HEK293T (cell line): Measurements from ENCODE around the gene TRIP11.

Experiments
- CTCF ChIA-PET: fragments of 350-600 bp; formaldehyde crosslinking; extraction: SDS; loops from one replicate; lab custom pipeline; 2021; ENCODE audit warnings: antibody characterized with exemption, inconsistent platforms; lab: Yijun Ruan, JAX
- POLR2A ChIA-PET: fragments of 350-600 bp; formaldehyde crosslinking; extraction: SDS; loops from one replicate; lab custom pipeline; 2020; ENCODE audit warnings: antibody characterized with exemption, inconsistent platforms; lab: Yijun Ruan, JAX
- DNase-seq: peaks from one replicate; pipeline ENCODE4 v3.0.0; 2012; ENCODE audit warnings: mixed read lengths; ENCODE audit errors: extremely low spot score
- ARNT ChIP-seq: fragments of 450-650 bp; IDR thresholded peaks from 2 replicates; pipeline ENCODE4 v1.6.1; 2017; ENCODE audit warnings: mild to moderate bottlenecking
- BHLHE40 ChIP-seq: fragments of 450-650 bp; IDR thresholded peaks from 2 replicates; pipeline ENCODE4 v1.6.1; 2016; ENCODE audit warnings: mild to moderate bottlenecking, moderate library complexity, borderline replicate concordance
- CTBP1 ChIP-seq: fragments of 450-650 bp; IDR thresholded peaks from 2 replicates; pipeline ENCODE4 v1.6.1; 2016; ENCODE audit warnings: borderline replicate concordance
- ELF4 ChIP-seq: fragments of 450-650 bp; IDR thresholded peaks from 2 replicates; pipeline ENCODE4 v1.6.1; 2017; ENCODE audit warnings: antibody characterized with exemption
- FOXA1 ChIP-seq: fragments of 450-650 bp; IDR thresholded peaks from 2 replicates; pipeline ENCODE4 v1.6.1; 2016; ENCODE audit warnings: mild to moderate bottlenecking
- FOXK2 ChIP-seq: fragments of 450-650 bp; IDR thresholded peaks from 2 replicates; pipeline ENCODE4 v1.6.1; 2016; ENCODE audit warnings: mild to moderate bottlenecking
- FOXM1 ChIP-seq: fragments of 450-650 bp; IDR thresholded peaks from 2 replicates; pipeline ENCODE4 v1.6.1; 2017; ENCODE audit warnings: mild to moderate bottlenecking, borderline replicate concordance
- HDGF ChIP-seq: fragments of 450-650 bp; IDR thresholded peaks from 2 replicates; pipeline ENCODE4 v1.6.1; 2017; ENCODE audit warnings: antibody characterized with exemption, borderline replicate concordance
- L3MBTL2 ChIP-seq: fragments of 450-650 bp; conservative IDR thresholded peaks from 2 replicates; pipeline ENCODE4 v1.6.1; 2016; ENCODE audit warnings: mild to moderate bottlenecking
- LEF1 ChIP-seq: fragments of 450-650 bp; IDR thresholded peaks from 2 replicates; pipeline ENCODE4 v1.6.1; 2017; ENCODE audit warnings: mild to moderate bottlenecking, borderline replicate concordance
- NFRKB ChIP-seq: fragments of 450-650 bp; IDR thresholded peaks from 2 replicates; pipeline ENCODE4 v1.6.1; 2016; ENCODE audit warnings: mild to moderate bottlenecking, moderate library complexity
- PKNOX1 ChIP-seq: fragments of 450-650 bp; IDR thresholded peaks from 2 replicates; pipeline ENCODE4 v1.6.1; 2016
- SP1 ChIP-seq: fragments of 450-650 bp; IDR thresholded peaks from 2 replicates; pipeline ENCODE4 v1.6.1; 2017
- SUZ12 ChIP-seq: fragments of 450-650 bp; IDR thresholded peaks from 2 replicates; pipeline ENCODE4 v1.6.1; 2016; ENCODE audit warnings: mild to moderate bottlenecking
- TARDBP ChIP-seq: fragments of 450-650 bp; IDR thresholded peaks from 2 replicates; pipeline ENCODE4 v1.6.1; 2016
- ZNF384 ChIP-seq: fragments of 450-650 bp; IDR thresholded peaks from 2 replicates; pipeline ENCODE4 v1.6.1; 2016

TRIP11 gene

DNA sequence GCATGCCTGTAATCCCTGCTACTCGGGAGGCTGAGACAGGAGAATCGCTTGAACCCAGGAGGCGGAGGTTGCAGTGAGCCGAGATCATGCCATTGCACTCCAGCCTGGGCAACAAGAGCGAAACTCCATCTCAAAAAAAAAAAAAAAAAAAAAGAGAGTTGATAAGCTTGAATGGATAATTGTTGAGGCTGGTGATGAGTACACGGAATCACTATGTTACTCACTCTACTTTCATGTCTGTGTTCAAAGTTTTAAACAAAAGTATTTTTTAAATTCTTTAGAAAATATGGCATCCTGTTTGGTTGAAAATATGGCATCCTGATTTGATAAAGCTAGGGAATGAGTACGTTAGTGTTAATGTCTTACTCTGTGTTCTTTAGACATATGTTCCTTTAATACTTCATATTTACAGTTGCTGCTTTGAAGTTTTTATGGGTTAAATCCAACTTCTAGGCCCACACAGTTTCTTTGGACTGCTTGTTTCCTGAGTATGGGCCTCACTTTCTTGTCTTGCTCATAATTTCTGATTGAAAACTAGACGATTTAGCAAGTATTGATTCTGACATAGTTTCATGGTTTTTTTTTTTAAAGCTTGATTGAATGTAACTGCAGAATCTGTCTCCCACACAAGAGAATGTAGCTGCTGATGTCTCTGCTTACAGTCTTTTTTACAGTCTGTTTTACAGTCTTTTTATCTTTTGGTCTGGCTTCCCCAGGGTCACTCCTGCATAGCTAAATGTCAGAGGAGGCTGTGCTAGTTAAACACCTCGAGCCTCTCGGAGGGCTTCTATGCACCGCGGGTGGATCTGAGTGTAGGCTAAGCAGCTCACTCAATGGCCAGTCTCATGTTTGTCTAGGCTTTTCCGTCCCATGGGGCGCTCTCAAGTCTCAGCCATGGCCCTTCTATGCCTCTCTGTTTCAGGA is 78.3 kb downstream of the TRIP11 start:
- ChIA-PET CTCF (interaction anchor here (0.8 to 0.9 kb wide), 2 partner anchors 8 to 16 kb away, joined by 3 read pairs; no protein-coding TSS in a partner anchor), POLR2A (interaction anchor here (0.7 kb wide), 1 partner anchor 57 kb away, joined by 3 read pairs; no protein-coding TSS in a partner anchor)
- TF ChIP-seq FOXM1: no peak
- no peak for TF ChIP-seq SUZ12
- no peak for TF ChIP-seq ARNT
- TF ChIP-seq HDGF: no peak
- no peak for TF ChIP-seq L3MBTL2
- no peak for TF ChIP-seq NFRKB
- no peak for TF ChIP-seq FOXK2
- TF ChIP-seq SP1: no peak
- no peak for TF ChIP-seq BHLHE40
- TF ChIP-seq LEF1: no peak
- peak; percentile 15 for DNase-seq

DNA sequence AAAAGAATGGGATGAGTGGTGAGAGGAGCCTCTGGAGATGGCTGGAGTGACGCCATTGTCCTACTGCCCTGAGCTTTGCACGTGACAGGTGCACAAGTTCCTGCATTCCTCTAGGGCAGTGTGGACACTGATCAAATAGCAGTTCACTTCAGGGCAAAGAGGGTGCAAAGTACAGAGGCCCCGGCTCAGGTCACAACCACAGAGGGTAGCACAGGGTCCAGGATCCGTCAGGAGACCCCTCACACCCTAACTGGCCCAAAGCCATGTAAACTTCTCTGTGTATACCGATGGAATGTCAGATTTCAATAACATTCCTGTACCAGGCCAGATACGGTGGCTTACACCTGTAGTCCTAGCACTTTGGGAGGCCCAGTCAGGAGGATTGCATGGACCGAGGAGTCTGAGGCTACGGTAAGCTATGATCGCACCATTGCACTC is 82.0 kb downstream of the TRIP11 start:
- TF ChIP-seq BHLHE40 (no peak), SUZ12 (no peak), ELF4 (no peak), FOXM1 (no peak), PKNOX1 (no peak), NFRKB (no peak), SP1 (no peak), FOXA1 (no peak), L3MBTL2 (no peak), ZNF384 (no peak), HDGF (no peak), TARDBP (no peak), CTBP1 (no peak), FOXK2 (no peak), ARNT (no peak), LEF1 (no peak)
- POLR2A ChIA-PET: no interaction called here
- CTCF ChIA-PET: interaction anchor here (1.2 kb wide), 1 partner anchor 39 kb away, joined by 4 read pairs; no protein-coding TSS in a partner anchor
- no peak for DNase-seq

DNA sequence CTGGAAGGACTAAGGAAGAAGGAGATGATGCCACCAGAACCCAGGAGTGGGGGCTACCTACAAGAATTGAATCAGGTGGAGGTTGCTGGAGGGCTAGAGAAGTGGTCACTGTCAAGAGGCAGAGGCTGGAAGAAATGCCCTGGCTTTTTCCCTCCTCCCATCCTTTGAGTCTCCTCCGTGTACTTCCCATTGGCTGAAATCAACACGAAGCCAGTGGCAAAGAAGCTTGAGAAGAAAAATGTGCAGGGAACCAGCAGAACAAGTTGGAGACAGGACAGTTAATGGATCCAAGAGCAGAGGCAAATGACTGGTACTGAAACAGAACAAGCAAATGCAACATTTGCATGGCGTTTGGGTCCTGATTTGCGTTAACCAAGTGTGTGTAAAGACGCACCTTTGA is 83.2 kb downstream of the TRIP11 start:
- ChIA-PET CTCF (interaction anchor here (1.0 kb wide), 1 partner anchor 11 kb away, joined by 3 read pairs; no protein-coding TSS in a partner anchor), POLR2A (no interaction called here)
- TF ChIP-seq SUZ12 (no peak), PKNOX1 (no peak), L3MBTL2 (no peak), CTBP1 (no peak), NFRKB (no peak), FOXM1 (no peak), LEF1 (no peak), FOXA1 (no peak), ARNT (no peak), TARDBP (no peak), ZNF384 (no peak), SP1 (no peak)
- DNase-seq: no peak

DNA sequence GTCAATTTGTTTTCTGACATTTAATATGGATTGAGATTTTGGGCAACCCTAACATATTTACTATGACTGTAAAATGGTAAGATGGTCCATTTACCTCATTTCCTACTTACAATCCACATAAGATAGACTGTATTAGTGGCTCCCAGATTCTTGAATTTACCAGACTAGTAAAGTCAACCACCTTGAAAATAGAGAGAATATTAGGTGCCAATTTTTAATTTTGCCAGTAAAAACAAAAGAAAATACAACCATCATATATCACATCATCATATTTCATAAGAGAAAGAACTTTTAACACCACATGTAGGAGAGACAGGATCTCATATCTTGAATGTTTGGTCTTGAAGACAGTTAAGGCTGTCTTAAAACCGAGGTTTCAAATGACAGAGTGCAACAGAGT is 84.7 kb downstream of the TRIP11 start:
- ChIA-PET POLR2A (no interaction called here), CTCF (no interaction called here)
- no peak for DNase-seq
- TF ChIP-seq ELF4 (no peak), CTBP1 (no peak), NFRKB (no peak), FOXM1 (no peak)

DNA sequence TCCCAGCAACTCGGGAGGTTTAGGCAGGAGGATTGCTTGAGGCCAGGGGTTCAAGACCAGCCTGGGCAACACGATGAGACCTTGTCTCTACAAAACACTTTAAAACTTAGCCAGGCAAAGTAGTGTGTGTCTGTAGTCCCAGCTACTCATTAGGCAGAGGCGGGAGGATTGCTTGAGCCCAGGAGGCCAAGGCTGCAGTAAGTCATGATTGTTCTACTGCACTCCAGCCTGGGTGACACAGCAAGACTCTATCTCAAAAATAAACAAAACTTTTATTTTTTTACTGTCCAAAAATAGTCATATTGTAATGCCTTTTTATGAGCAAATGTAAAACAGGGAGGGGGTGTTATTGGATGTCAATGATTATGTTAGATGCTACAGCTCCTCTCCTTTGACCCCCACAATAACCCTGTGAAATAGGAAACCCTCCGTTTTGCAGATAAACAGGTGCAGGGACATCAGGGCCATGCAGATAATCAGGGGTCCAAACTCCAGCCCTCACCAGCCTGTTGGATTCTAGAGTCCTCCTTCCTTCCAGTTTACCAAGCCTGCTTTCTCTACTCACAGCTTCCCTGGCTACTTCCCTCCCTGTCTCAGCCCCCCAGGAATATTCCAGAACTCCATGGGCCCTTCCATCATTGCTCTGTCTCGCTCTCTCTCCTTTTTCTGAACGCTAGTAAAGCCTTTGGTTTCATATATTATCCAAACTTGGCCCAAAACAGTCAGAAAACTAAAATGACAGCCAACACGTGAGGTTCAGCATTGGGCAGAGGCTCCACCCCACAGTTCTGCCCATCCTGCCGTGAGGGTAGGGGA is 86.5 kb downstream of the TRIP11 start:
- DNase-seq: no peak
- ChIA-PET POLR2A (no interaction called here), CTCF (interaction anchor here (0.5 kb wide), 1 partner anchor 9 kb away, joined by 3 read pairs; no protein-coding TSS in a partner anchor)
- no peak for TF ChIP-seq LEF1
- TF ChIP-seq ELF4: no peak
- TF ChIP-seq SUZ12: no peak
- no peak for TF ChIP-seq NFRKB
- no peak for TF ChIP-seq TARDBP
- no peak for TF ChIP-seq SP1
- TF ChIP-seq BHLHE40: no peak
- TF ChIP-seq PKNOX1: no peak
- no peak for TF ChIP-seq ZNF384
- no peak for TF ChIP-seq FOXM1
- TF ChIP-seq CTBP1: no peak
- TF ChIP-seq HDGF: no peak
- no peak for TF ChIP-seq FOXA1
- TF ChIP-seq FOXK2: no peak
- no peak for TF ChIP-seq ARNT
- TF ChIP-seq L3MBTL2: no peak
